ENCODE results near the gene RNF220. TPM values are rescaled to one million over a fixed set of nuclear protein-coding genes. Genes with fewer than 3 reads are reported as not detected.

RNF220 gene
- total and polyA plus RNA-seq, 9 of the 15 experiments (the other 6 are each of a cell fraction or from before 2014, with no cell fraction given) = 5.1 to 117 (median 66.9) TPM

DNA sequence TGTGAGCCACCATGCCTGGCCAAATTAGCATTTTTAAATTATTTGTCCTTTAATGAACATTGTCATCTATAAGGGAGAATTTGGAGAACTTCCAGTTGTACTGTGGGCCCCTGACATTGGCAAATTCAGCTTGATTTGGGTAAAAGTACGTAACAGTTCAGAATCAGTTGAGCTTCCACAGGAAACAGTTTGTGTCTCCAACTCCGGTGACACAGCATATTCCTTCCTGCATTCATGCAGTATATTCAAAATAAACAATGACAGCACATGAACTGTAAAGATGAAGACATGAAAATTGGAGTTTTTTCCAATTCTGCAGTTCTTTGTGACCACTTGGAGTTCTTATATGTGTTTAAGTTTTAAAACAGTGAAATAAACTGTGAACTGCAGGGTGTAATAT lies 28.2 kb downstream of the RNF220 start:
- Histone ChIP-seq H3K27me3 (ENCODE audit: control insufficient read depth in 2 of 2, insufficient read depth in 2 of 2, low read length in 2 of 2) (peaks cover 14 to 24% of the 10 kb centered on the region in 2 experiments), H4K20me1 (replicated peaks; ENCODE audit: control insufficient read depth, insufficient read depth, low read length) (no peaks in the 10 kb centered on the region), H3K4me1 (replicated peaks in 1 of 2; ENCODE audit: control insufficient read depth in 2 of 2, insufficient read depth in 2 of 2, low read length in 2 of 2) (no peaks in the 10 kb centered on the region), H3K9me1 (ENCODE audit: control insufficient read depth, insufficient read depth, low read length) (no peaks in the 10 kb centered on the region), H3K79me2 (ENCODE audit: control insufficient read depth, insufficient read depth, low read length) (no peaks in the 10 kb centered on the region), H3K9me3 (replicated peaks; ENCODE audit: control insufficient read depth, insufficient read depth, low read depth, low read length) (0 out of 2 replicates have a peak, but pooled peaks cover 1% of the 10 kb centered on the region), H3K4me2 (ENCODE audit: insufficient read depth, low read length) (no peak overlapping the region), H2AFZ (ENCODE audit: low read depth, low read length) (no peak overlapping the region), H3K36me3 (ENCODE audit: control insufficient read depth, insufficient read depth, low read length) (no peaks in the 10 kb centered on the region), H3K4me3 (no peak overlapping the region), H3K9ac (ENCODE audit: insufficient read depth in 1 of 2, low read depth in 2 of 2, low read length in 2 of 2) (no peak overlapping the region), H3K27ac (ENCODE audit: extremely low read depth, low read depth, low read length) (no peak overlapping the region)
- ATAC-seq (no peak), DNase-seq (ENCODE audit: extremely low read depth in 1 of 4, low spot score in 3 of 4) (peak in 1 of 4 experiments; percentile 12), FAIRE-seq (no peak)
- intact Hi-C loops (cut with micrococcal nuclease) = no loop called here
- in situ Hi-C loops (cut with MboI) = no loop called here
- CTCF ChIA-PET (ENCODE audit: low intra/inter-chr PET ratio) = no interaction called here
- no TSS peak for BruUV-seq (replicated peaks)
- POLR2A ChIA-PET = interaction anchor here (0.7 kb wide), 1 partner anchor 9 kb away, joined by 4 read pairs; no protein-coding TSS in a partner anchor
- 3% methylated on average over 2 of the region's 2 CpGs for WGBS (ENCODE audit: insufficient coverage, low coverage, missing lambda C conversion rate)
- TF ChIP-seq MAFF (IDR thresholded peaks at IDR 0.05; ENCODE audit: low read length) = peak; percentile 32; the same call in 1 of the 2 replicates
- TF ChIP-seq, protein P1, sequence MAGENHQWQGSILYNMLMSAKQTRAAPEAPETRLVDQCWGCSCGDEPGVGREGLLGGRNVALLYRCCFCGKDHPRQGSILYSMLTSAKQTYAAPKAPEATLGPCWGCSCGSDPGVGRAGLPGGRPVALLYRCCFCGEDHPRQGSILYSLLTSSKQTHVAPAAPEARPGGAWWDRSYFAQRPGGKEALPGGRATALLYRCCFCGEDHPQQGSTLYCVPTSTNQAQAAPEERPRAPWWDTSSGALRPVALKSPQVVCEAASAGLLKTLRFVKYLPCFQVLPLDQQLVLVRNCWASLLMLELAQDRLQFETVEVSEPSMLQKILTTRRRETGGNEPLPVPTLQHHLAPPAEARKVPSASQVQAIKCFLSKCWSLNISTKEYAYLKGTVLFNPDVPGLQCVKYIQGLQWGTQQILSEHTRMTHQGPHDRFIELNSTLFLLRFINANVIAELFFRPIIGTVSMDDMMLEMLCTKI (IDR thresholded peaks at IDR 0.05; ENCODE audit: partially characterized antibody) = no peak
- no peak for TF ChIP-seq KLF1 (tag; IDR thresholded peaks at IDR 0.05)
- no peak for TF ChIP-seq BACH1 (tag; IDR thresholded peaks at IDR 0.05)
- no peak for TF ChIP-seq MTF1 (CRISPR knock-in tag; IDR thresholded peaks at IDR 0.05; ENCODE audit: borderline replicate concordance)
- no peak for TF ChIP-seq RFX7 (CRISPR knock-in tag; IDR thresholded peaks at IDR 0.05)
- TF ChIP-seq XRCC5 (IDR thresholded peaks at IDR 0.05; ENCODE audit: low read depth, low read length) = no peak
- no peak for TF ChIP-seq CBX5 (IDR thresholded peaks at IDR 0.05; ENCODE audit: borderline replicate concordance, low read depth)
- TF ChIP-seq SFPQ (IDR thresholded peaks at IDR 0.05; ENCODE audit: low read depth, low read length) = no peak
- TF ChIP-seq TOE1 (IDR thresholded peaks at IDR 0.05; ENCODE audit: borderline replicate concordance) = no peak
- TF ChIP-seq TOE1 (CRISPR knock-in tag; IDR thresholded peaks at IDR 0.05; ENCODE audit: borderline replicate concordance, low read depth) = no peak
- TF ChIP-seq GABPA (tag; conservative IDR thresholded peaks at IDR 0.05; ENCODE audit: low read depth) = peak; percentile 29; the same call in 1 of the 2 replicates
- no peak for TF ChIP-seq HOXB6 (CRISPR knock-in tag; IDR thresholded peaks at IDR 0.05; ENCODE audit: borderline replicate concordance)
- TF ChIP-seq ARID4B (CRISPR knock-in tag; IDR thresholded peaks at IDR 0.05) = no peak
- peak; percentile 85 for TF ChIP-seq ZNF316 (IDR thresholded peaks at IDR 0.05)
- peak; percentile 90 for TF ChIP-seq MAFG (tag; conservative IDR thresholded peaks at IDR 0.05)
- no peak for TF ChIP-seq ZNF224 (CRISPR knock-in tag; IDR thresholded peaks at IDR 0.05)

All from K562 (cell line).